Measurements from ENCODE around the gene FLOT1. TPM values are rescaled to one million over a fixed set of nuclear protein-coding genes. Genes with fewer than 3 reads are reported as not detected.
"Not testable (repeated sequence)": the region's sequence is repeated elsewhere in the genome, so short reads cannot be mapped to it uniquely, and the experiment has no call there.

The FLOT1 gene
- total and polyA plus RNA-seq, 2 of the 13 experiments (the other 11 are each of a cell fraction or from before 2014, with no cell fraction given), result 82.3 to 130 TPM

DNA sequence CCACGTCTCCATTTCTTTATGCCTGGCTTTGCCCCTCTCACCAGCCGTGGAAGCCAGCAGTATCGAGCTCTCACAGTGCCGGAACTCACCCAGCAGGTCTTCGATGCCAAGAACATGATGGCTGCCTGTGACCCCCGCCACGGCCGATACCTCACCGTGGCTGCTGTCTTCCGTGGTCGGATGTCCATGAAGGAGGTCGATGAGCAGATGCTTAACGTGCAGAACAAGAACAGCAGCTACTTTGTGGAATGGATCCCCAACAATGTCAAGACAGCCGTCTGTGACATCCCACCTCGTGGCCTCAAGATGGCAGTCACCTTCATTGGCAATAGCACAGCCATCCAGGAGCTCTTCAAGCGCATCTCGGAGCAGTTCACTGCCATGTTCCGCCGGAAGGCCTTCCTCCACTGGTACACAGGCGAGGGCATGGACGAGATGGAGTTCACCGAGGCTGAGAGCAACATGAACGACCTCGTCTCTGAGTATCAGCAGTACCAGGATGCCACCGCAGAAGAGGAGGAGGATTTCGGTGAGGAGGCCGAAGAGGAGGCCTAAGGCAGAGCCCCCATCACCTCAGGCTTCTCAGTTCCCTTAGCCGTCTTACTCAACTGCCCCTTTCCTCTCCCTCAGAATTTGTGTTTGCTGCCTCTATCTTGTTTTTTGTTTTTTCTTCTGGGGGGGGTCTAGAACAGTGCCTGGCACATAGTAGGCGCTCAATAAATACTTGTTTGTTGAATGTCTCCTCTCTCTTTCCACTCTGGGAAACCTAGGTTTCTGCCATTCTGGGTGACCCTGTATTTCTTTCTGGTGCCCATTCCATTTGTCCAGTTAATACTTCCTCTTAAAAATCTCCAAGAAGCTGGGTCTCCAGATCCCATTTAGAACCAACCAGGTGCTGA is 18.4 kb downstream of the FLOT1 start (continued):
- TF ChIP-seq ZNF619 (CRISPR knock-in tag; IDR thresholded peaks at IDR 0.05) (peak; percentile 50; the same call in 1 of the 2 replicates), TBX3 (IDR thresholded peaks at IDR 0.05; ENCODE audit: borderline replicate concordance) (0 out of 2 replicates have a peak, but pooled peaks have one; percentile 16), PAF1 (CRISPR knock-in tag; IDR thresholded peaks at IDR 0.05) (peak; percentile 59; the same call in 1 of the 2 replicates), SAFB2 (CRISPR knock-in tag; IDR thresholded peaks at IDR 0.05; ENCODE audit: borderline replicate concordance, low read depth) (0 out of 2 replicates have a peak, but pooled peaks have one; percentile 43), ZKSCAN1 (IDR thresholded peaks at IDR 0.05; ENCODE audit: low read length) (peak; percentile 63; the same call in 1 of the 2 replicates)

DNA sequence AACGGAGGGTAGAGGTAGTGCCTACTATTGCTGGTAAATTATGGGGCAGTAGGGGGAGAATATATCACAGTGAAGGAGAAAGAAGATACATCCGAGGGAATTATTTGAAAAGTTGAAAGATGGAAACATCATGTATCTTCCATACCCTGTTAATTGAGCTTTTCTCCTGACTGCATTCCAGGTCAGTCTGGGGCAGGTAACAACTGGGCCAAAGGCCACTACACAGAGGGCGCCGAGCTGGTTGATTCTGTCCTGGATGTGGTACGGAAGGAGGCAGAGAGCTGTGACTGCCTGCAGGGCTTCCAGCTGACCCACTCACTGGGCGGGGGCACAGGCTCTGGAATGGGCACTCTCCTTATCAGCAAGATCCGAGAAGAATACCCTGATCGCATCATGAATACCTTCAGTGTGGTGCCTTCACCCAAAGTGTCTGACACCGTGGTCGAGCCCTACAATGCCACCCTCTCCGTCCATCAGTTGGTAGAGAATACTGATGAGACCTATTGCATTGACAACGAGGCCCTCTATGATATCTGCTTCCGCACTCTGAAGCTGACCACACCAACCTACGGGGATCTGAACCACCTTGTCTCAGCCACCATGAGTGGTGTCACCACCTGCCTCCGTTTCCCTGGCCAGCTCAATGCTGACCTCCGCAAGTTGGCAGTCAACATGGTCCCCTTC is 19.2 kb downstream of the FLOT1 start:
- ChIA-PET CTCF (ENCODE audit: low intra/inter-chr PET ratio, low total read pairs) (interaction anchor here (0.9 to 3.5 kb wide), 9 partner anchors 8 to 154 kb away, joined by 3 to 130 read pairs (median 4); partner anchors contain the start of gene DHX16), POLR2A (interaction anchor here (0.9 to 5.0 kb wide), 14 partner anchors 8 to 108 kb away, joined by 3 to 92 read pairs (median 10); partner anchors contain the start of genes DHX16, FLOT1, IER3 and MRPS18B)
- H3K27ac ChIP-seq (ENCODE audit: extremely low read length, insufficient read depth, low read length); H2AFZ ChIP-seq (ENCODE audit: low read length); BruUV-seq (replicated peaks); H3K9ac ChIP-seq (ENCODE audit: insufficient read depth, low read depth, low read length); DNase-seq (ENCODE audit: low spot score); H3K27me3 ChIP-seq (ENCODE audit: control insufficient read depth in 1 of 2, insufficient read depth in 2 of 2, low read length in 2 of 2); FAIRE-seq; ATAC-seq; H3K9me3 ChIP-seq (ENCODE audit: low read length); H3K4me3 ChIP-seq (replicated peaks in 1 of 3; ENCODE audit: insufficient read depth in 1 of 3, low read depth in 2 of 3, low read length in 3 of 3): not testable (repeated sequence)
- Histone ChIP-seq H3K4me1 (ENCODE audit: insufficient read depth, low read length) (peaks cover 53% of the 10 kb centered on the region), H3K4me2 (ENCODE audit: low read depth, low read length) (peak overlapping the region; percentile 82; the same call in 1 of the 2 replicates), H3K36me3 (replicated peaks in 1 of 2; ENCODE audit: control insufficient read depth in 1 of 2, insufficient read depth in 2 of 2, low read length in 2 of 2) (peaks cover 17 to 44% of the 10 kb centered on the region in 2 experiments), H4K20me1 (ENCODE audit: insufficient read depth, low read length) (peaks cover 44% of the 10 kb centered on the region), H3K79me2 (ENCODE audit: insufficient read depth, low read length) (peaks cover 46% of the 10 kb centered on the region)
- WGBS (ENCODE audit: low lambda C conversion rate), result 95% methylated on average over 16 of the region's 16 CpGs
- in situ Hi-C loops (cut with HindIII; ENCODE audit: extremely low pct_ligation_motif_present, low pct_unique_long_range_greater_than_20kb) (loop anchor here (5.0 to 10.0 kb wide), 2 partner anchors 46 to 238 kb away; partner anchors contain the start of gene HLA-E), intact Hi-C loops (cut with micrococcal nuclease; ENCODE audit: unreplicated experiment) (loop anchor here (5.0 kb wide), 2 partner anchors 154 to 241 kb away; no protein-coding TSS in a partner anchor)
- TF ChIP-seq SIN3A (IDR thresholded peaks at IDR 0.05; ENCODE audit: borderline replicate concordance, low read depth, low read length), result 0 out of 2 replicates have a peak, but pooled peaks have one; percentile 8
- TF ChIP-seq YEATS2 (CRISPR knock-in tag; IDR thresholded peaks at IDR 0.05; ENCODE audit: borderline replicate concordance), result 0 out of 2 replicates have a peak, but pooled peaks have one; percentile 5
- TF ChIP-seq, protein P1, sequence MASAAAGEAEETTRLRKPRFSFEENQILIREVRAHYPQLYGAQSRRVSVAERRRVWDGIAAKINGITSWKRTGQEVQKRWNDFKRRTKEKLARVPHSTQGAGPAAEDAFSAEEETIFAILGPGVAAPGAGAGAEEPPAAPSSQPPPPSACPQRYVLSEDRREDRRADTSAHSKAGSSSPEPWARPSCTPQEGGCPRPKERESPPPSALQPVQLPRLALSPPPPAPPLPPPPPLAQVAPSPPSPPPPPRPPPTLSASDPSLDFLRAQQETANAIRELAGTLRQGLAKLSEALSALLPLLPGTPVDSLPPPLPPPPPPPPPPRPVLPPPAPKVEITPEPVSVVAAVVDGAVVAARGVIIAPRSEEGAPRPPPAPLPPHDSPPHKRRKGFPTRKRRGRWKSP (CRISPR knock-in tag; IDR thresholded peaks at IDR 0.05), result peak; percentile 41; the same call in 1 of the 2 replicates
- peak in 1 of 2 experiments; percentile 18; a peak in 2 of 4 replicates for TF ChIP-seq POLR2A (IDR thresholded peaks at IDR 0.05; ENCODE audit: insufficient read depth in 1 of 2, low read depth in 2 of 2, low read length in 2 of 2)
- peak; percentile 14 for TF ChIP-seq RBM22 (optimal IDR thresholded peaks at IDR 0.05; ENCODE audit: low read length)
- TF ChIP-seq REL (CRISPR knock-in tag; conservative IDR thresholded peaks at IDR 0.05), result 0 out of 2 replicates have a peak, but pooled peaks have one; percentile 23
- TF ChIP-seq, protein P2, sequence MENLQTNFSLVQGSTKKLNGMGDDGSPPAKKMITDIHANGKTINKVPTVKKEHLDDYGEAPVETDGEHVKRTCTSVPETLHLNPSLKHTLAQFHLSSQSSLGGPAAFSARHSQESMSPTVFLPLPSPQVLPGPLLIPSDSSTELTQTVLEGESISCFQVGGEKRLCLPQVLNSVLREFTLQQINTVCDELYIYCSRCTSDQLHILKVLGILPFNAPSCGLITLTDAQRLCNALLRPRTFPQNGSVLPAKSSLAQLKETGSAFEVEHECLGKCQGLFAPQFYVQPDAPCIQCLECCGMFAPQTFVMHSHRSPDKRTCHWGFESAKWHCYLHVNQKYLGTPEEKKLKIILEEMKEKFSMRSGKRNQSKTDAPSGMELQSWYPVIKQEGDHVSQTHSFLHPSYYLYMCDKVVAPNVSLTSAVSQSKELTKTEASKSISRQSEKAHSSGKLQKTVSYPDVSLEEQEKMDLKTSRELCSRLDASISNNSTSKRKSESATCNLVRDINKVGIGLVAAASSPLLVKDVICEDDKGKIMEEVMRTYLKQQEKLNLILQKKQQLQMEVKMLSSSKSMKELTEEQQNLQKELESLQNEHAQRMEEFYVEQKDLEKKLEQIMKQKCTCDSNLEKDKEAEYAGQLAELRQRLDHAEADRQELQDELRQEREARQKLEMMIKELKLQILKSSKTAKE (CRISPR knock-in tag; IDR thresholded peaks at IDR 0.05; ENCODE audit: borderline replicate concordance), result 0 out of 2 replicates have a peak, but pooled peaks have one; percentile 15
